ENCODE data around the gene MKLN1.

Gene MKLN1

DNA sequence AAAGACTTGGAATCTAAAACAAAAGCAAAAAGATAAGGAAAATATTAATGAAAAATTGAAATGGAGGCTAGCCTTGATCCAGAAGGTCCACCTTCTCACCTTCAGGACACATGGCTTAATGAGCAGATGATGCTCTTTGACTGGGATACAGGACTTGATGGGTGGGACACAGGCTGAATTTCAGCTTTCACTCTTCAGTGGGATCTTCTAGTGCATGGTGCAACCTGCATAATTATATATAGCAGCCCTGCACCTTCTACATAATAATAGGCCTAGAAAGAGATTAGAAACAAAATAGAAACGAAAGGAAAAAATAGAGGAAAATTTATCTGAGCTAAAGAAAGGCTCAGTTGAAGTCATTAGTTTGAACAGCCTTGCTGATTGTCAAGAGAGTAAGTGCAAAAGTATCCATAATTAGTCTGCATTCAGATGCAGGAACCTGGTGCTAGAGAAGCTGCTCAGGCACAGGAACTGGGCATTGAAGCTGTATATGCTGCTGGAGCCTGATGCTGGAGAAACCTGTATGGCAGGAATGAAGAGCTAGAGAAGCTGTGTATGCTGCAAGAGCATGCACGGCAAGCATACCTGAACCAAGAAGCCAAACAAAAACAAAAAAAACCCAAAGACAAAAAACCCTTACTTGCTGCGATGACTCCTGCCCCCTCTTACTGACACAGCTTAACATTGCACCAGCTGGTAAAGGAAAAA lies 19.4 kb downstream of the MKLN1 start:
- no peak overlapping the region for H3K9ac ChIP-seq
- peaks cover 29% of the 10 kb centered on the region for H3K36me3 ChIP-seq
- H3K4me1 ChIP-seq = no peaks in the 10 kb centered on the region
- no peak overlapping the region for H3K27ac ChIP-seq
- TF ChIP-seq Cebpa-rat (IDR thresholded peaks at IDR 0.05) = no peak
- peaks cover 92% of the 10 kb centered on the region for H4K20me1 ChIP-seq
- H3K4me3 ChIP-seq = no peak overlapping the region
- no peaks in the 10 kb centered on the region for H3K27me3 ChIP-seq
- no peak overlapping the region for H3K4me2 ChIP-seq
- H3K9me3 ChIP-seq = peaks cover 31% of the 10 kb centered on the region

DNA sequence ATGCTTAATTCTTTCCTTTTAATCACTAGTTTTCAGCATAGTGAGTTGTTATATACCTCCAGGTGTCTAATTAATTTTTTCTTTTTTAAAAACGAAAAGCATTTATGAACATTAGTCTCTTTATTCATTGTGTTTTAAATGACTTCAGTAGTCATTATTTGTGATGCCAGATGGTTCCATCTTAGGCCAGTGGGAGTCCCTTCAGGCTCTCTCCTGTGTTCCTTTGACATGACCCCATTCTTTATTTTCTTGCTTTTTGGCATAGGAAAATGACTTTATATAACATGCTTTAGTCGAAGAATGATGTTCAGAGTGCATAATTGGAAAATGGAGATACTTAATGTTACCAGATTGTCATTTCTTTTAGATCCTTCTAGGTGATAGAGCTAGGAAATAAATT lies 24.4 kb downstream of the MKLN1 start:
- H3K4me2 ChIP-seq = no peak overlapping the region

DNA sequence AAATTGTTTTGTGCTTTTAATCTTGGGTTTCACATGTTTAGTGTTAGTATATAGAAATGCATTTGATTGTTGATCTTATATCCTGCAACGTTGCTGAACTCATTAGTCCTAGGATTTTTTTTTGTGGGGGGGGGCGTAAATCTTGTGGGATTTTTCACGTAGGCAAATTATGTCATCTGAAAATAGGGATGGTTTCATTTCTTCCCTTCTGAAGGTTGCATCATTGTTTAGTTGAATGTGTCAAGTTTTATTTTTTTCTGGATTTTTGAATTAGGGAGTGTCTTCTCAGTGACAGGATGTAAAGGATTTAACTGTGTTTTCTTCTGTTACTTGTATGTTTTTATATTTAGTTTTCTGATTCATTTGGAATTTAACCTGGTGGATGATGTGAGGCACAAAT lies 26.7 kb downstream of the MKLN1 start:
- Histone ChIP-seq H3K4me3 (no peak overlapping the region), H3K27me3 (no peaks in the 10 kb centered on the region), H3K4me1 (0 out of 2 replicates have a peak, but pooled peaks cover 6% of the 10 kb centered on the region), H3K27ac (no peak overlapping the region), H3K9ac (no peak overlapping the region), H3K9me3 (peaks cover 32% of the 10 kb centered on the region), H3K4me2 (peak overlapping the region; percentile 3; the same call in 1 of the 2 replicates), H3K36me3 (peaks cover 24% of the 10 kb centered on the region), H4K20me1 (peaks cover 100% of the 10 kb centered on the region)
- no peak for TF ChIP-seq Cebpa-rat (IDR thresholded peaks at IDR 0.05)

More for the DNA sequence above, 24.4 kb downstream of the MKLN1 start:
- Histone ChIP-seq H3K4me1 (0 out of 2 replicates have a peak, but pooled peaks cover 6% of the 10 kb centered on the region), H3K27ac (no peak overlapping the region), H3K36me3 (peaks cover 28% of the 10 kb centered on the region), H3K9ac (no peak overlapping the region), H4K20me1 (peaks cover 93% of the 10 kb centered on the region), H3K27me3 (no peaks in the 10 kb centered on the region), H3K4me3 (no peak overlapping the region), H3K9me3 (peaks cover 36% of the 10 kb centered on the region)
- no peak for TF ChIP-seq Cebpa-rat (IDR thresholded peaks at IDR 0.05)

DNA sequence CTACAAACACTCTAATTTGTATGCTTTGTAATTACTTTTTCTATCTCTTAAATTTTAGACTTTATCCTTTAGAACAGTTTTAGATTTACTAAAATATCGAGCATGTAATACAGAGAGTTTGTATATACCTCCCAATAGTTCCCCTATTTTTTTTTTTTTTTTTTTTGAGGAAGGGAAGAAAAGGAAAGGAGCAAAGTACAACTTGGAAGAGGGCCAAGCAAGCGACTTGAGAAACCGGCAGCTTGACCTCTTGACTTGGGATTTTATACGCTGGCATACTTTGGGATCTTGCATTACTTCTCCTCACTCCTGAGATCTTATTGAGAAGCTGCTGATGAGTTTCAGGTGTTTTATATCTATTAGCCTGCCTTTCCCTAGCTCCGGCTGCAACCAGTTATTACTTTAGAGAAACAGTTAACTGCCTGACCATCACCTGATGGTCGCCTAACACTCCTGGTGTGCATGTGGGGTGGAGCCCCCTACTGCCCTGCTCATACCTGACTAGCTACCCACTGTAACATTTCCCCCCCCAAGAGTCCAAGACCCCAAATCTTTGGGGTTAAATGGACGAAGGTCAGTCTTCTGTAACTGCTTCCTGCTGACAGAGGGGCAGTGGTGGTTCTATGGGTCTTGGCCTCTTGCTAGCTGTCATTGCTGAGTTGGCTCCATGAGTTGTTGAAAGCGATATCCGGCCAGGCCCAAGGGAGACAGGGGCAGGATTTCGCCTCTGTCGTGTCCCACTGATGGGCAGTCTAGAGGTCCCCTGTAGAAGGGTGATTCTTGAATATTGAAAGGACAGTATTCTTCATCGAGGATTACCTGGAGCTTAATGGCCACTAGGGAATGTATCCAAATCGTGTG lies 28.5 kb downstream of the MKLN1 start:
- H3K27ac ChIP-seq = no peak overlapping the region
- peaks cover 15% of the 10 kb centered on the region for H3K36me3 ChIP-seq
- peaks cover 19% of the 10 kb centered on the region for H3K4me1 ChIP-seq
- no peak overlapping the region for H3K9ac ChIP-seq
- peaks cover 100% of the 10 kb centered on the region for H4K20me1 ChIP-seq
- H3K4me2 ChIP-seq = no peak overlapping the region
- H3K9me3 ChIP-seq = peaks cover 14% of the 10 kb centered on the region; the same call in 1 of the 2 replicates
- no peak for TF ChIP-seq Cebpa-rat (IDR thresholded peaks at IDR 0.05)
- no peak overlapping the region for H3K4me3 ChIP-seq
- H3K27me3 ChIP-seq = no peaks in the 10 kb centered on the region

DNA sequence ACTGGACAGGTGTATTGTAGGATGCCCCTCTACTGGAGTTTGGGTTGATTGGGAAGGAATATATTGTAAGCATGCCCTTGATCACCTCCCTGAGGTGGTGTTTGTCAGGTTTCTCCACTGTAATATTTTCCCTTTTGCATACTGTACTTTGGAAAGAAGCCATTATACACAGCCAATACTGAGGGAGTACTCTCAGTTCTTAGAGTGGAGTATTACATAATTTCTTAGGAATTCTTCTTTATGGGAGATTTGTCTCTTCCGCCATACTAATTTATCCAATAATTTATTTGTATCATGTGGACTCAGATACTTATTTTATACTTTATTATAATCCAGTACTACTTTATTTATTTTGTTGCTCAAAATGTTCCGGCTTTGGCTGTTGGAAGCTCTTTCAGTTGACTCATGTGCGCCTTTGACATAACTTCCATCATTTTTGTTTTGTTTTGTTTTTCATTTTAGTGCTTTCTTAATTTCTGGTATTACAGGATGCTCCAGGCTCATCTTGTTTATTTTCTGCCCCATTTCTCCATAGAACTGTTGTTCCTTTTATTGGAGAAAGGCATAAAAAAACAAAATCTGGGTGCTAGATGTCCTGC lies 29.7 kb downstream of the MKLN1 start:
- Histone ChIP-seq H3K9me3 (peaks cover 14% of the 10 kb centered on the region; the same call in 1 of the 2 replicates), H3K4me2 (no peak overlapping the region), H3K27me3 (no peaks in the 10 kb centered on the region), H3K36me3 (peaks cover 10% of the 10 kb centered on the region), H3K4me3 (no peak overlapping the region), H3K27ac (no peak overlapping the region), H4K20me1 (peaks cover 98% of the 10 kb centered on the region), H3K9ac (no peak overlapping the region), H3K4me1 (peaks cover 24% of the 10 kb centered on the region)
- no peak for TF ChIP-seq Cebpa-rat (IDR thresholded peaks at IDR 0.05)

DNA sequence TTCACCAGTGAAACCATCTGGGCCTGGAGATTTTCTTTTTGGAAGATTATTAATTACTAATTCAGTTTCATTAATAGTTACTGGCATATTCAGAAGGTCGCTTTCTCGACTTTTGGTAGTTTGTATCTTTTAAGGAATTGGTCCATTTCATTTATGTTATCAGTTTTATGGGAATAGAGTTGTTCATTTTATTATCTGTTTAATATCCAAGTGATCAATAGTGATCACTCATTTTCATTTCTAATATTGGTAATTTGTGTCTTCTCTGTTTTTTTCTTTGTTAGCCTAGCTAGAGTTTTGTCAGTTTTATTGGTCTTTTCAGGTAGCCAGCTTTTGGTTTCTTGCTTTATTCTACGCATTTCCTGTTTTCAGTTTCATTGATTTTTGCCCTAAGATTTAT lies 31.0 kb downstream of the MKLN1 start:
- peaks cover 93% of the 10 kb centered on the region for H4K20me1 ChIP-seq
- no peaks in the 10 kb centered on the region for H3K27me3 ChIP-seq

DNA sequence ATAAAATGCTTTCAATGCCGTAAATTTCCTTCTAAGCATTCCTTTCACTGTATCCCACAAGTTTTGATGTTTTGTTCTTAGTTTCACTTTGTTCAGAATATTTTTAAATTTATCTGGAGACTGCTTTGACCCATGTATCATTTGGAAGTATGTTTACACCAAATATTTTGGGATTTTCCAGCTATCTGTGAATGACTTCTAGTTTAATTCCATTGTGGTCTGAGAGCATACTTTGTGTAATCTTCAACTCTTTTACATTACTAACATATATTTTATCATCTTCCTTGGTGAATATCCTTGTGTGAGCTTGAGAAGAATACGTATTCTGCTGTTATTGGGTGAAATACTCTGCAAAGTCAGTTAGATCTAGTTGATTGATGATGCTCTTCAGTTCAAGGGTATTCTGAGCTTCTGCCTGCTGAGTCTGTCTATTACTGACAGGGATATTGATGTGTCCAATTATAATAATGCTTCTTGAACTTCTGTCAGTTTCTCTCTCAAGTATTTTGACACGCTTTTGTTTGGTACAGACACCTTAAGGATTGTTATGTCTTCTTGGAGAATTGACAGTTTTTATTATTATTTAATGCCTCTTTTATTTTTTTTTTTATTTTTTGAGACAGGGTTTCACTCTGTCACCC lies 31.6 kb downstream of the MKLN1 start:
- Histone ChIP-seq H3K27me3 (no peaks in the 10 kb centered on the region), H3K9me3 (peaks cover 26% of the 10 kb centered on the region; the same call in 1 of the 2 replicates), H3K9ac (no peak overlapping the region), H3K4me3 (no peak overlapping the region), H3K4me2 (no peak overlapping the region), H3K36me3 (peaks cover 10% of the 10 kb centered on the region), H4K20me1 (peaks cover 92% of the 10 kb centered on the region), H3K4me1 (peaks cover 19% of the 10 kb centered on the region), H3K27ac (no peak overlapping the region)
- TF ChIP-seq Cebpa-rat (IDR thresholded peaks at IDR 0.05) = no peak

More for the DNA sequence above, 31.0 kb downstream of the MKLN1 start:
- Histone ChIP-seq H3K27ac (no peak overlapping the region), H3K9ac (no peak overlapping the region), H3K36me3 (peaks cover 10% of the 10 kb centered on the region), H3K4me3 (no peak overlapping the region), H3K9me3 (peaks cover 20% of the 10 kb centered on the region; the same call in 1 of the 2 replicates), H3K4me1 (peaks cover 24% of the 10 kb centered on the region), H3K4me2 (no peak overlapping the region)
- no peak for TF ChIP-seq Cebpa-rat (IDR thresholded peaks at IDR 0.05)

DNA sequence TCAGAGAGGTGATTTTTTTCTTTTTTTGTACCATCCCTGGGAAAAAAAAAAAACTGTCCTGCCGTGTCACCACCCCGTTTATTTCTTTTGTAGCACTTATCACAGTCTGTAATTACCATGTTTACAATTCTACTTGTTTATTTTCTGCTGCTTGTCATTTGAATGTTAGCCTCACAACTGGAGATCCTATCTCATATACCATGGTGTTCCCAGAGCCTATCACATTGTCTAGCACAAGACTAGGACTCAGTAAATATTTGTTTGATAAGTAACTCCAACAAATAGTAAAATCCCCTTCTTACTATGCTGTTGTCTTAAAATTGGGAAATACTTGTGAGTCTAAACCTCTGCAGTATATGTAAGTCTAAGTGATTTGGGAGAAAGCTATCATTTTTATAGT lies 36.0 kb downstream of the MKLN1 start:
- H3K4me1 ChIP-seq = peaks cover 17% of the 10 kb centered on the region
- H3K27ac ChIP-seq = no peak overlapping the region
- no peak overlapping the region for H3K4me3 ChIP-seq
- H3K27me3 ChIP-seq = no peaks in the 10 kb centered on the region
- peaks cover 27% of the 10 kb centered on the region for H3K9me3 ChIP-seq
- H3K9ac ChIP-seq = no peak overlapping the region
- TF ChIP-seq Cebpa-rat (IDR thresholded peaks at IDR 0.05) = no peak
- no peak overlapping the region for H3K4me2 ChIP-seq
- peaks cover 9% of the 10 kb centered on the region; the same call in 1 of the 2 replicates for H3K36me3 ChIP-seq
- peaks cover 92% of the 10 kb centered on the region for H4K20me1 ChIP-seq

DNA sequence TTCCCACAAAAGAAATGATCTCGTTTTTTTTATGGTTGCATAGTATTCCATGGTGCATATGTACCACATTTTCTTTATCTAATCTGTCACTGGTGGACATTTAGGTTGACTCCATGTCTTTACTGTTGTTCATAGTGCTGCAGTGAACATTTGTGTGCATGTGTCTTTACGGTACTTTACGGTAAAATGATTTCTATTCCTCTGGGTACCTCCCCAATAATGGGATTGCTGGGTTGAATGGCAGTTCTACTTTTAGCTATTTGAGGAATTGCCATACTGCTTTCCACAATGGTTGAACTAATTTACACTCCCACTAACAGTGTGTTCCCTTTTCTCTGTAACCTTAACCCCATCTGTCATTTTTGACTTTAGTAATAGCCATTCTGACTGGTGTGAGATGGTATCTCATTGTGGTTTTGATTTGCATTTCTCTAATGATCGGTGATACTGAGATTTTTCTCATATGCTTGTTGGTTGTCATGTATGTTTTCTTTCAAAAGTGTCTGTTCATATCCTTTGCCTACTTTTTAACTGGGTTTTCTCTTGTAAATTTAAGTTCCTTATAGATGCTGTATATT lies 37.2 kb downstream of the MKLN1 start:
- Histone ChIP-seq H3K36me3 (peaks cover 9% of the 10 kb centered on the region; the same call in 1 of the 2 replicates), H4K20me1 (peaks cover 92% of the 10 kb centered on the region), H3K27ac (no peak overlapping the region), H3K4me1 (peaks cover 22% of the 10 kb centered on the region), H3K4me3 (no peak overlapping the region), H3K4me2 (no peak overlapping the region), H3K9me3 (peaks cover 27% of the 10 kb centered on the region), H3K9ac (no peak overlapping the region), H3K27me3 (no peaks in the 10 kb centered on the region)
- no peak for TF ChIP-seq Cebpa-rat (IDR thresholded peaks at IDR 0.05)

Data from BLaER1 (cell line).